CD4-positive, alpha-beta T cell (primary cell): ENCODE measurements around the gene SLC13A3. TPM values are rescaled to one million over a fixed set of nuclear protein-coding genes. Genes with fewer than 3 reads are reported as not detected.

Experiments
- ATAC-seq: fragments of 200-7000 bp; cut with Tn5 transposase; one replicate; pipeline ENCODE4 v1.10.0; 2022; ENCODE audit warnings: mild to moderate bottlenecking; ENCODE audit not compliant: poor library complexity
- CTCF ChIA-PET: fragments of 350-600 bp; sonication (Branson Sonifier 250); formaldehyde crosslinking; loops from one replicate; lab custom pipeline; 2021; ENCODE audit warnings: antibody characterized with exemption, inconsistent platforms; lab: Charles Lee
- POLR2A ChIA-PET: fragments of 350-600 bp; sonication (Branson Sonifier 250); formaldehyde crosslinking; loops from one replicate; lab custom pipeline; 2021; ENCODE audit warnings: antibody characterized with exemption, inconsistent platforms; lab: Charles Lee
- DNase-seq, 14 experiments: peaks; one replicate each; pipeline ENCODE4 v3.0.0-alpha.2; 2013 to 2020; ENCODE audit warnings: mixed read lengths in 2 of 14
- H3K27ac ChIP-seq, 2 donors: one replicate each; pipeline versions ENCODE4 v1.5.1 to v1.7.0; 2013; ENCODE audit warnings: low read length in 2 of 2, low read depth in 1 of 2, mild to moderate bottlenecking in 1 of 2
- H3K27me3 ChIP-seq, 2 experiments: 1 replicate in 1 of 2; 2 replicates in 1 of 2; pipeline versions ENCODE4 v1.6.1 to v1.7.0; 2013; ENCODE audit warnings: low read length in 2 of 2, control low read depth in 1 of 2, mild to moderate bottlenecking in 1 of 2, moderate library complexity in 1 of 2; ENCODE audit not compliant: insufficient read depth in 2 of 2, control insufficient read depth in 1 of 2
- H3K36me3 ChIP-seq: one replicate; pipeline ENCODE4 v1.6.1; 2013; ENCODE audit warnings: low read length, control low read depth; ENCODE audit not compliant: insufficient read depth
- H3K4me1 ChIP-seq: one replicate; pipeline ENCODE4 v1.6.1; 2013; ENCODE audit warnings: low read length, control low read depth; ENCODE audit not compliant: insufficient read depth
- H3K4me3 ChIP-seq: one replicate; pipeline ENCODE4 v1.5.1; 2013; ENCODE audit warnings: mild to moderate bottlenecking, low read length, moderate library complexity
- H3K9me3 ChIP-seq, 2 experiments: 1 replicate in 1 of 2; 2 replicates in 1 of 2; pipeline versions ENCODE4 v1.6.1 to v1.7.0; 2013; ENCODE audit warnings: low read length in 2 of 2, mild to moderate bottlenecking in 2 of 2, control low read depth in 1 of 2, moderate library complexity in 1 of 2; ENCODE audit not compliant: control insufficient read depth in 1 of 2, insufficient read depth in 1 of 2
- H3K27ac Mint-ChIP-seq: one replicate; pipeline ENCODE4 v1.8.0; 2020; ENCODE audit warnings: mixed read lengths
- H3K27me3 Mint-ChIP-seq: one replicate; pipeline ENCODE4 v1.8.0; 2021; ENCODE audit warnings: mixed read lengths
- H3K36me3 Mint-ChIP-seq: one replicate; pipeline ENCODE4 v1.8.0; 2021; ENCODE audit warnings: low read depth, mixed read lengths
- H3K4me1 Mint-ChIP-seq: one replicate; pipeline ENCODE4 v1.8.0; 2021; ENCODE audit warnings: low read depth, mixed read lengths
- H3K4me3 Mint-ChIP-seq: one replicate; pipeline ENCODE4 v1.8.0; 2020; ENCODE audit warnings: mild to moderate bottlenecking, mixed read lengths
- H3K9me3 Mint-ChIP-seq: one replicate; pipeline ENCODE4 v1.8.0; 2020; ENCODE audit warnings: mixed read lengths
- CTCF ChIP-seq: fragments of 200-600 bp; IDR thresholded peaks from one replicate; pipeline ENCODE4 v1.8.0; 2022; ENCODE audit warnings: antibody characterized with exemption, mild to moderate bottlenecking
- intact Hi-C, 2 experiments: fragments of 100-400 bp; cut with DNase I in 1 of 2; cut with micrococcal nuclease in 1 of 2; formaldehyde crosslinking; loops; one replicate each; pipeline versions ENCODE4 v1.15.1 to v1.9.0; 2023 to 2025; cut with DNase I, micrococcal nuclease
- total RNA-seq, 174 experiments: library from RNA in 2 of 174; stranded (reverse) in 2 of 174; gene quantifications; one replicate each; pipeline ENCODE4 v1.2.3 and lab custom pipeline; 2021 to 2026

Gene SLC13A3
- total RNA-seq, 2 experiments from 2014 or later, result 0.28 TPM; not detected in 1

DNA sequence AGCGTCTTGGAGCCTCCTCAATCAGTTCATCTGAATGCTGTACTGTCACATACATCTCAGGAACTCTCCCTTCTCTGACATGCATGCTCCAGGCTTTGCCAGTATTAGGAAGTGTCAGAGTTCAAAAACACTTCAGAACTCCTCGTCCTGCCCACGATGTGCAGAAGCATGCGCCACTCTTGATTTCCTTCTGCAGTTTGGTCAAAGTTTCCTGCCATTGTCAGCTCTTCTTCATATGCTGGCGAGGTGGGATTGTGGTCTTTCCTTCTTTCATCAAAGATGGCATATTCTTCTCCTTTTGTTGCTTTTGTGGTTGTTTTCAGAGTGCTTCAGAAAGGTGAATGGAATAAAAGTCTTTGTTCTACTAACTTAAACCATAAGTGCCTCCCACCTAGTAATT, 21.0 kb downstream of the SLC13A3 start:
- H3K9me3 ChIP-seq, result peaks cover 5 to 7% of the 10 kb centered on the region in 2 experiments
- no peaks in the 10 kb centered on the region for H3K36me3 Mint-ChIP-seq
- POLR2A ChIA-PET, result no interaction called here
- H3K4me3 Mint-ChIP-seq, result no peak overlapping the region
- H3K9me3 Mint-ChIP-seq, result peaks cover 8% of the 10 kb centered on the region
- intact Hi-C loops, result no loop called here
- ATAC-seq (no peak), DNase-seq (no peak)
- peaks cover 47% of the 10 kb centered on the region for H3K27me3 Mint-ChIP-seq
- H3K27me3 ChIP-seq, result peaks cover 7 to 13% of the 10 kb centered on the region in 2 experiments
- H3K4me1 Mint-ChIP-seq, result no peaks in the 10 kb centered on the region
- no peaks in the 10 kb centered on the region for H3K36me3 ChIP-seq
- TF ChIP-seq CTCF, result no peak
- no peaks in the 10 kb centered on the region for H3K4me1 ChIP-seq
- H3K27ac Mint-ChIP-seq, result no peak overlapping the region
- H3K4me3 ChIP-seq, result no peak overlapping the region
- CTCF ChIA-PET, result no interaction called here
- H3K27ac ChIP-seq, result no peak overlapping the region

- DNase-seq (no peak), ATAC-seq (no peak)
- Histone ChIP-seq H3K4me3 (no peak overlapping the region), H3K36me3 (no peaks in the 10 kb centered on the region), H3K27me3 (peaks cover 7 to 13% of the 10 kb centered on the region in 2 experiments), H3K4me1 (no peaks in the 10 kb centered on the region), H3K9me3 (peaks cover 7 to 14% of the 10 kb centered on the region in 2 experiments), H3K27ac (no peak overlapping the region)
- Mint-ChIP-seq H3K27me3 (peaks cover 41% of the 10 kb centered on the region), H3K9me3 (peaks cover 8% of the 10 kb centered on the region), H3K36me3 (no peaks in the 10 kb centered on the region), H3K27ac (no peak overlapping the region), H3K4me1 (no peaks in the 10 kb centered on the region), H3K4me3 (no peak overlapping the region)
- POLR2A ChIA-PET, result no interaction called here
- TF ChIP-seq CTCF, result no peak
- CTCF ChIA-PET, result no interaction called here
- intact Hi-C loops, result no loop called here
Observed at GRCh38 chr20:46629341-46629740, 21.9 kb downstream of the SLC13A3 start.

DNA sequence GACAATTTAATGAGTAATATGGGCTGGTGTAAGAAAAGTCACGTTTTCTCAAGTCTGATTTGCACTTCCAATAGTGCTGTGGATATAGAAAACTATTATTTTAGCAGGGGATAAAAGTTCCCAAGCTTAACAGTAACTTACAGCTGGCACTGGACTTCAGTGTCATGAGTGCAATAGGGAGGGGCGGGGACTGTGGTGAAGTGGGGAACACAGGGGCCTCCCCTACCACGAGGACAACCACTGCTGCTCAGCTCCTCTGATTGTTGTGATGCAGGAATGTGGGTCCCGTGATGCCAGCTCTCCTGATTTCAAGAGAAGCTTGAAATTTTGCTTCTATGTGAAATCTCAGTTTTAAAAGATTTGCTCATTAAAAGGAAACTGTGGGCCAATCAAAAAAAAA, 24.0 kb downstream of the SLC13A3 start:
- H3K27me3 Mint-ChIP-seq, result peaks cover 44% of the 10 kb centered on the region
- no peaks in the 10 kb centered on the region for H3K4me1 Mint-ChIP-seq
- Histone ChIP-seq H3K36me3 (no peaks in the 10 kb centered on the region), H3K27me3 (peaks cover 8% of the 10 kb centered on the region in 2 experiments), H3K4me1 (no peaks in the 10 kb centered on the region), H3K27ac (no peak overlapping the region), H3K9me3 (peaks cover 7 to 21% of the 10 kb centered on the region in 2 experiments), H3K4me3 (no peak overlapping the region)
- DNase-seq (no peak), ATAC-seq (no peak)
- no peak for TF ChIP-seq CTCF
- intact Hi-C loops, result no loop called here
- POLR2A ChIA-PET, result no interaction called here
- peaks cover 14% of the 10 kb centered on the region for H3K9me3 Mint-ChIP-seq
- no peak overlapping the region for H3K27ac Mint-ChIP-seq
- CTCF ChIA-PET, result no interaction called here
- no peak overlapping the region for H3K4me3 Mint-ChIP-seq
- no peaks in the 10 kb centered on the region for H3K36me3 Mint-ChIP-seq
